Thymus (tissue), 11 donors: ENCODE results near the gene B4GALNT3. TPM values are rescaled to one million over a fixed set of nuclear protein-coding genes. Genes with fewer than 3 reads are reported as not detected.

Experiments used
- DNase-seq, 9 donors: peaks; one replicate each; pipeline ENCODE4 v3.0.0-alpha.2; 2013; ENCODE audit warnings: low spot score in 9 of 9, low read depth in 6 of 9, missing footprints in 1 of 9
- H3K27ac ChIP-seq, 2 donors: one replicate each; pipeline ENCODE4 v1.5.1; 2013; ENCODE audit warnings: control low read depth in 1 of 2, low read depth in 1 of 2, low read length in 1 of 2, mild to moderate bottlenecking in 1 of 2, moderate library complexity in 1 of 2
- H3K27me3 ChIP-seq, 2 donors: one replicate each; pipeline ENCODE4 v1.5.1; 2013; ENCODE audit warnings: low read length in 1 of 2; ENCODE audit not compliant: control insufficient read depth in 2 of 2, insufficient read depth in 1 of 2
- H3K36me3 ChIP-seq, 2 donors: one replicate each; pipeline ENCODE4 v1.5.1; 2013; ENCODE audit warnings: low read length in 1 of 2, mild to moderate bottlenecking in 1 of 2, moderate library complexity in 1 of 2; ENCODE audit not compliant: control insufficient read depth in 2 of 2, insufficient read depth in 2 of 2
- H3K4me1 ChIP-seq, 2 donors: one replicate each; pipeline ENCODE4 v1.5.1; 2013; ENCODE audit warnings: low read length in 2 of 2; ENCODE audit not compliant: control insufficient read depth in 2 of 2, insufficient read depth in 2 of 2
- H3K4me3 ChIP-seq, 2 donors: one replicate each; pipeline ENCODE4 v1.5.1; 2013; ENCODE audit warnings: low read length in 2 of 2, control low read depth in 1 of 2, mild to moderate bottlenecking in 1 of 2
- H3K9me3 ChIP-seq, 2 donors: one replicate each; pipeline ENCODE4 v1.5.1; 2013; ENCODE audit warnings: low read length in 1 of 2, mild to moderate bottlenecking in 1 of 2; ENCODE audit not compliant: control insufficient read depth in 2 of 2, insufficient read depth in 1 of 2
- WGBS: extraction: QIAGEN DNeasy Blood & Tissue Kit; methylation state at CpG from one replicate; pipeline ENCODE4 v1.1.7; 2013; 5-methylcytosine and 5-hydroxymethylcytosine counted together
- polyA plus RNA-seq: library from polyadenylated mRNA; stranded (reverse); fragments of 200-250 nt; gene quantifications from one replicate; pipeline ENCODE4 v1.2.3, GENCODE V29; 2013
- total RNA-seq: library from RNA; stranded (reverse); fragments of 120-200 nt; gene quantifications from one replicate; pipeline ENCODE4 v1.2.4, GENCODE V29; 2013
- donor health status: healthy.

B4GALNT3 gene
- total and polyA plus RNA-seq, 2 donors = 3.1 to 6.3 TPM

- Histone ChIP-seq H3K27me3 (peaks cover 0 to 15% of the 10 kb centered on the region in 2 donors), H3K9me3 (no peaks in the 10 kb centered on the region), H3K4me3 (no peak overlapping the region), H3K36me3 (no peaks in the 10 kb centered on the region), H3K4me1 (no peaks in the 10 kb centered on the region), H3K27ac (no peak overlapping the region)
- DNase-seq = no peak
- 95% methylated on average over 14 of the region's 14 CpGs for WGBS
Measured at GRCh38 chr12:501722-502447, 42.1 kb downstream of the B4GALNT3 start.

GRCh38 chr12:503111-503761 lies 43.5 kb downstream of the B4GALNT3 start:
- Histone ChIP-seq H3K27me3 (peaks cover 0 to 15% of the 10 kb centered on the region in 2 donors), H3K36me3 (no peaks in the 10 kb centered on the region), H3K9me3 (no peaks in the 10 kb centered on the region), H3K27ac (peak overlapping the region in 1 of 2 donors; percentile 4), H3K4me3 (no peak overlapping the region), H3K4me1 (no peaks in the 10 kb centered on the region)
- DNase-seq = no peak
- WGBS = 42% methylated on average over 7 of the region's 7 CpGs

GRCh38 chr12:505221-505620 lies 45.5 kb downstream of the B4GALNT3 start:
- H3K4me1 ChIP-seq = peaks cover 0 to 9% of the 10 kb centered on the region in 2 donors
- WGBS = 95% methylated on average over 4 of the region's 4 CpGs

GRCh38 chr12:507391-507796 lies 47.7 kb downstream of the B4GALNT3 start:
- no peak overlapping the region for H3K27ac ChIP-seq
- peaks cover 0 to 28% of the 10 kb centered on the region in 2 donors for H3K27me3 ChIP-seq
- no peak for DNase-seq
- H3K4me1 ChIP-seq = peaks cover 0 to 9% of the 10 kb centered on the region in 2 donors
- WGBS = 94% methylated on average over 9 of the region's 9 CpGs
- no peak overlapping the region for H3K4me3 ChIP-seq
- no peaks in the 10 kb centered on the region for H3K36me3 ChIP-seq
- H3K9me3 ChIP-seq = no peaks in the 10 kb centered on the region

More at GRCh38 chr12:505221-505620, 45.5 kb downstream of the B4GALNT3 start:
- no peaks in the 10 kb centered on the region for H3K36me3 ChIP-seq
- no peak for DNase-seq
- no peak overlapping the region for H3K4me3 ChIP-seq
- H3K27me3 ChIP-seq = peaks cover 0 to 28% of the 10 kb centered on the region in 2 donors
- no peaks in the 10 kb centered on the region for H3K9me3 ChIP-seq
- H3K27ac ChIP-seq = no peak overlapping the region

GRCh38 chr12:508145-508544 lies 48.4 kb downstream of the B4GALNT3 start:
- H3K27me3 ChIP-seq = peaks cover 0 to 25% of the 10 kb centered on the region in 2 donors
- no peak for DNase-seq
- no peaks in the 10 kb centered on the region for H3K36me3 ChIP-seq
- H3K9me3 ChIP-seq = no peaks in the 10 kb centered on the region
- 90% methylated on average over 2 of the region's 2 CpGs for WGBS
- H3K4me1 ChIP-seq = peaks cover 0 to 9% of the 10 kb centered on the region in 2 donors
- H3K4me3 ChIP-seq = no peak overlapping the region
- H3K27ac ChIP-seq = no peak overlapping the region

GRCh38 chr12:508795-509194 lies 49.1 kb downstream of the B4GALNT3 start:
- DNase-seq = no peak
- Histone ChIP-seq H3K4me3 (no peak overlapping the region), H3K27ac (no peak overlapping the region), H3K4me1 (peaks cover 0 to 9% of the 10 kb centered on the region in 2 donors), H3K27me3 (peaks cover 0 to 20% of the 10 kb centered on the region in 2 donors), H3K9me3 (no peaks in the 10 kb centered on the region), H3K36me3 (no peaks in the 10 kb centered on the region)
- 88% methylated on average over 5 of the region's 5 CpGs for WGBS

- Histone ChIP-seq H3K9me3 (no peaks in the 10 kb centered on the region), H3K36me3 (no peaks in the 10 kb centered on the region), H3K4me3 (no peak overlapping the region), H3K4me1 (peaks cover 0 to 9% of the 10 kb centered on the region in 2 donors), H3K27ac (no peak overlapping the region), H3K27me3 (peaks cover 0 to 20% of the 10 kb centered on the region in 2 donors)
- DNase-seq = no peak
- WGBS = 64% methylated on average over 5 of the region's 5 CpGs
Measured at GRCh38 chr12:509500-509899, 49.8 kb downstream of the B4GALNT3 start.

GRCh38 chr12:510071-510825 lies 50.5 kb downstream of the B4GALNT3 start:
- no peak overlapping the region for H3K4me3 ChIP-seq
- DNase-seq = no peak
- H3K36me3 ChIP-seq = no peaks in the 10 kb centered on the region
- no peaks in the 10 kb centered on the region for H3K9me3 ChIP-seq
- 71% methylated on average over 12 of the region's 12 CpGs for WGBS
- peaks cover 0 to 18% of the 10 kb centered on the region in 2 donors for H3K27me3 ChIP-seq
- H3K4me1 ChIP-seq = peaks cover 0 to 9% of the 10 kb centered on the region in 2 donors
- no peak overlapping the region for H3K27ac ChIP-seq

- no peaks in the 10 kb centered on the region for H3K9me3 ChIP-seq
- no peak for DNase-seq
- 99% methylated on average over 6 of the region's 6 CpGs for WGBS
- peaks cover 0 to 18% of the 10 kb centered on the region in 2 donors for H3K27me3 ChIP-seq
- H3K4me1 ChIP-seq = peaks cover 0 to 9% of the 10 kb centered on the region in 2 donors
- H3K27ac ChIP-seq = no peak overlapping the region
- H3K36me3 ChIP-seq = no peaks in the 10 kb centered on the region
- H3K4me3 ChIP-seq = no peak overlapping the region
Measured at GRCh38 chr12:512933-513332, 53.2 kb downstream of the B4GALNT3 start.
